ENCODE measurements around the gene LTB. TPM values are rescaled to one million over a fixed set of nuclear protein-coding genes. Genes with fewer than 3 reads are reported as not detected.

LTB gene
- total and polyA plus RNA-seq, 2 of the 4 experiments (the other 2 are of a cell fraction), result not detected

GRCh38 chr6:31574106-31575061 is 7.8 kb downstream of the LTB start (continued):
- TF ChIP-seq, protein P1, sequence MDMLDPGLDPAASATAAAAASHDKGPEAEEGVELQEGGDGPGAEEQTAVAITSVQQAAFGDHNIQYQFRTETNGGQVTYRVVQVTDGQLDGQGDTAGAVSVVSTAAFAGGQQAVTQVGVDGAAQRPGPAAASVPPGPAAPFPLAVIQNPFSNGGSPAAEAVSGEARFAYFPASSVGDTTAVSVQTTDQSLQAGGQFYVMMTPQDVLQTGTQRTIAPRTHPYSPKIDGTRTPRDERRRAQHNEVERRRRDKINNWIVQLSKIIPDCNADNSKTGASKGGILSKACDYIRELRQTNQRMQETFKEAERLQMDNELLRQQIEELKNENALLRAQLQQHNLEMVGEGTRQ (IDR thresholded peaks at IDR 0.05; ENCODE audit: low read depth, low read length), result no peak

- Histone ChIP-seq H3K36me3 (ENCODE audit: control insufficient read depth, insufficient read depth, low read length) (no peaks in the 10 kb centered on the region), H3K56ac (ENCODE audit: extremely low read depth, insufficient read depth, low read length) (no peak overlapping the region), H3K9me1 (ENCODE audit: insufficient read depth, low read length) (no peaks in the 10 kb centered on the region), H3K4me1 (ENCODE audit: control insufficient read depth, insufficient read depth, low read length) (no peaks in the 10 kb centered on the region), H4K8ac (ENCODE audit: low read depth in 2 of 2, low read length in 2 of 2) (no peak overlapping the region), H4K5ac (ENCODE audit: low read depth, low read length) (no peak overlapping the region), H3K4me2 (ENCODE audit: low read depth, low read length) (no peak overlapping the region), H2AFZ (replicated peaks; ENCODE audit: low read length, poor library complexity) (no peak overlapping the region), H3K18ac (ENCODE audit: low read depth, low read length) (no peak overlapping the region), H3K9ac (ENCODE audit: low read depth, low read length) (no peak overlapping the region), H3K23ac (ENCODE audit: low read depth, low read length) (no peak overlapping the region), H2BK15ac (ENCODE audit: low read depth, low read length) (no peak overlapping the region), H3K79me1 (ENCODE audit: low read depth in 1 of 2, low read length in 2 of 2) (no peaks in the 10 kb centered on the region), H4K20me1 (ENCODE audit: insufficient read depth, low read length) (no peaks in the 10 kb centered on the region), H3K27me3 (ENCODE audit: control insufficient read depth, insufficient read depth, low read length) (peaks cover 39% of the 10 kb centered on the region), H3K14ac (replicated peaks; ENCODE audit: low read depth, low read length) (no peak overlapping the region), H2AK5ac (ENCODE audit: low read depth, low read length) (no peak overlapping the region), H4K91ac (ENCODE audit: insufficient read depth, low read depth, low read length) (no peak overlapping the region), H3K4me3 (ENCODE audit: insufficient read depth, low read depth, low read length) (no peak overlapping the region), H2BK20ac (ENCODE audit: low read depth, low read length) (no peak overlapping the region), H2BK120ac (ENCODE audit: low read depth, low read length) (no peak overlapping the region), H2AK9ac (replicated peaks; ENCODE audit: low read depth, low read length, poor library complexity) (no peak overlapping the region), H3K9me3 (ENCODE audit: control insufficient read depth, insufficient read depth, low read length) (no peaks in the 10 kb centered on the region), H3K4ac (ENCODE audit: low read depth, low read length) (no peak overlapping the region), H3K27ac (ENCODE audit: insufficient read depth, low read length) (no peak overlapping the region), H2BK5ac (ENCODE audit: low read depth, low read length, poor library complexity, severe bottlenecking) (no peak overlapping the region)
- ChIA-PET CTCF (interaction anchor here (1.4 kb wide), 1 partner anchor 21 kb away, joined by 3 read pairs; no protein-coding TSS in a partner anchor), POLR2A (ENCODE audit: unreplicated experiment) (no interaction called here)
- no peak for TF ChIP-seq FOS (IDR thresholded peaks at IDR 0.05; ENCODE audit: low read depth, low read length)
- no peak for TF ChIP-seq CTCF (conservative IDR thresholded peaks at IDR 0.05; ENCODE audit: low read depth, low read length)
- no peak for TF ChIP-seq RAD21 (IDR thresholded peaks at IDR 0.05; ENCODE audit: low read length)
- no peak for TF ChIP-seq MAZ (IDR thresholded peaks at IDR 0.05; ENCODE audit: borderline replicate concordance, low read depth, low read length)
- no peak for TF ChIP-seq POLR2A (IDR thresholded peaks at IDR 0.05; ENCODE audit: low read depth, low read length)
- TF ChIP-seq CHD1 (IDR thresholded peaks at IDR 0.05; ENCODE audit: low read depth, low read length), result no peak
- no peak for TF ChIP-seq MXI1 (IDR thresholded peaks at IDR 0.05; ENCODE audit: borderline replicate concordance, low read depth, low read length)
- no peak for TF ChIP-seq RCOR1 (IDR thresholded peaks at IDR 0.05; ENCODE audit: insufficient replicate concordance, low read length)
- no peak for TF ChIP-seq BHLHE40 (IDR thresholded peaks at IDR 0.05; ENCODE audit: low read depth, low read length)
- no peak for TF ChIP-seq CEBPB (IDR thresholded peaks at IDR 0.05; ENCODE audit: low read depth, low read length)
- TF ChIP-seq MAFK (IDR thresholded peaks at IDR 0.05; ENCODE audit: low read depth, low read length), result no peak
- DNase-seq, result no peak
- BruUV-seq (replicated peaks), result no TSS peak
- intact Hi-C loops (cut with micrococcal nuclease) (no loop called here), dilution Hi-C loops (cut with HindIII; ENCODE audit: low sequenced_read_pairs, unreplicated experiment) (no loop called here), in situ Hi-C loops (cut with MboI; ENCODE audit: low sequenced_read_pairs) (no loop called here)
- no peak for ATAC-seq (ENCODE audit: low read depth)
- WGBS, 2 experiments (ENCODE audit: extremely low coverage in 2 of 2, insufficient read length in 1 of 2), result 70% methylated on average over 7 of the region's 9 CpGs; no CpG with 5 or more reads in 1 of the 2 experiments
These were observed 8.8 kb downstream of the LTB start for GRCh38 chr6:31573239-31574105.
